ELR (cell line): ENCODE data around the gene KIF3C.
"Not testable (repeated sequence)": the region's sequence is repeated elsewhere in the genome, so short reads cannot be mapped to it uniquely, and the experiment has no call there.

ENCODE experiments used
- DNase-seq: peaks from one replicate; pipeline ENCODE4 v3.0.0-alpha.2; 2015; ENCODE audit warnings: low read depth

KIF3C gene

DNA sequence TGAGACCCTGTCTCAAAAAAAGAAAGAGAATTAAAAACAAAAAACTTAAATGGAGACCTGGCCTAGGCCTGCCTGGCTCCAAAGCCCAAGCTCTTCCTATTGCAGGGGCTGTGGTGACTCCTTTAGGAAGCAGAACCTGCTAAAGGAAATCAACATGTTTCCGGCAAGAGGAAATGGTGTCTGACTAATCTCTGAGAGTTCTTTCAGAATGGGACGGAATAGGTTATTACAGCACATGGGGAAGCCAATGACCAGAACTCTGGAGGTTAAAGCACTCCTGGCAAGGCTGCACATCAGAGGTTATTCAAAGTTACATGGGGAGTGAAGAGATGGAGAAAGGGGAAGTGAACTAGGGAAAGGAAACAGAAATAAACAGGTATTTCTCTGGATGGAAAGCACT lies 21.4 kb downstream of the KIF3C start:
- peak; percentile 88 for DNase-seq

DNA sequence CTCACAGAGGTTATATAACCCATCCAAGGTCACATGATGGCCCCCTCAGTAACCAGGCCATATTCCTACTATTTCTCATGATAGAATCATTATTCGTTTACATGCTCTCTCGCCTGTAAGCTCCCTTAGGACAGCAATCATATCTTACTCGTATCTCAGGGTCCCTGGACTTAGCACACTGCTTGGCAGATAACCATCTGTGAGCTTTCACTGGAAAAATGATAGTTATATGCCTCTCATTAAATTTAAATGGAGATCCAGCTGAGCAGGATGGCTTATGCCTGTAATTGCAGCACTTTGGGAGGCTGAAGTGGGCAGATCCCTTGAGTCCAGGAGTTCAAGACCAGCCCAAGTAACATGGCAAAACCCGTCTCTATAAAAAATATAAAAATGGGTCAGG lies 21.9 kb downstream of the KIF3C start:
- no peak for DNase-seq

- DNase-seq, result not testable (repeated sequence)
These were observed 23.7 kb downstream of the KIF3C start for GRCh38 chr2:25958611-25959010.

GRCh38 chr2:25957743-25958142 lies 24.6 kb downstream of the KIF3C start:
- no peak for DNase-seq

GRCh38 chr2:25955869-25956535 lies 26.3 kb downstream of the KIF3C start:
- peak; percentile 14 for DNase-seq

GRCh38 chr2:25955036-25955435 lies 27.3 kb downstream of the KIF3C start:
- DNase-seq, result peak; percentile 68

- no peak for DNase-seq
These were observed 28.0 kb downstream of the KIF3C start for GRCh38 chr2:25954199-25954752.

GRCh38 chr2:25951071-25951547 lies 31.2 kb downstream of the KIF3C start:
- DNase-seq, result peak; percentile 80

- DNase-seq, result no peak
These were observed 33.9 kb downstream of the KIF3C start for GRCh38 chr2:25948437-25948836.

GRCh38 chr2:25941042-25941441 lies 41.3 kb downstream of the KIF3C start:
- DNase-seq, result no peak

GRCh38 chr2:25939257-25939668 lies 43.0 kb downstream of the KIF3C start:
- DNase-seq, result no peak

- no peak for DNase-seq
These were observed 44.0 kb downstream of the KIF3C start for GRCh38 chr2:25938345-25938744.

GRCh38 chr2:25936889-25937545 lies 45.3 kb downstream of the KIF3C start:
- no peak for DNase-seq

DNA sequence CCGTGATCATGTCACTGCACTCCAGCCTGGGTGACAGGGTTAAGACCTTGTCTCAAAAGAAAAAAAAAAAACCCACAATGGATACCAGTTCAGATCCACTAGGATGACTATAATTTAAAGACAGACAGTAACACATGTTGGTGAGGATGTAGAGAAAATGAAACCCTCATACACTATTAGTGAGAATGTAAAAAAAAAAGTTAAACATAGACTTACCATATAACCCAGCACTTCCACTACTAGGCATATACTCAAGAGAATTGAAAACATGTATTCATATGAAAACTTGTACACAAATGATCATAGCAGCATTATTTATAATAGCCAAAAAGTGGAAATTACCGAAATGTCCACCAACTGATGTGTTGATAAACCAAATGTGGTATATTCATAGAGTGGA lies 48.7 kb downstream of the KIF3C start:
- DNase-seq, result no peak

- DNase-seq, result no peak
These were observed 52.4 kb downstream of the KIF3C start for GRCh38 chr2:25929789-25930473.

- DNase-seq, result no peak
These were observed 53.6 kb downstream of the KIF3C start for GRCh38 chr2:25928668-25929067.

DNA sequence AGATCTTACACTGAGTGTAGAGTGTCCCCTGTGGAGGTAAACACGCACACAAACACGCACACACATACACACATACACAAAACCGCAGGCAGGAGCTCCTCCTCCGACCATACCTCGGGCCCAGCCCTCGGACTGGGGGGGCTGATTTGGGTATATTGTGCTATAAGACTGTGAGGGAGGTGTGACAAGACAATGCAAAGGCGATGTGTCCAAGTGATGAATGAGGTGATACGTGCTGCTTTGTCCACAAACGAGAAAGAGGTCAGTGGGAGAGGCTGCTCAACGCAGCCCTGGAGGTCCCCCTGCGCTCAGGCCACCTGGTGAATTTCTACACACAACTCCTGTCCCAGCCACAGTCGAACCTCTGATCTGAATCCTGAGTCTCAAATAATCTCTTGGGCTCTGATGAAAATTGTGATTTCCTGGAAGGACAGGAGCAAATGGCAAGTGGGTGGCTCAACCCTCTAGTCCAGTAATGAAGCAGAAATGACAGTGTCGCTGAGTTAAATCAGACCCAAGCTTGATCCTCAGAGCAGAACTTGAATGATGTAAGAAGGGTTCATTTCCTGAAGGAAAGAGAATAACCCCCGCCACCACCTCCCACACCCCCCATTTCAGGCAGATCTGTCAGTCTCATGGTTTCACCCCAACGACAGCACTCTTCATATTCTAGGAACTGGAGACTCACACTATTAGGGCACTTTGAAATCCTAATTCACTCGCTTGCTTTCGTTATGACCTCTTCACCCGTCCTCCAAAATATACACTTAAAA lies 55.1 kb downstream of the KIF3C start:
- no peak for DNase-seq

GRCh38 chr2:25922501-25922900 lies 59.8 kb downstream of the KIF3C start:
- no peak for DNase-seq

GRCh38 chr2:25920786-25921415 lies 61.4 kb downstream of the KIF3C start:
- no peak for DNase-seq

- DNase-seq, result peak; percentile 74
These were observed 62.0 kb downstream of the KIF3C start for GRCh38 chr2:25920336-25920735.

- DNase-seq, result no peak
These were observed 64.5 kb downstream of the KIF3C start for GRCh38 chr2:25917832-25918231.

GRCh38 chr2:25917411-25917810 lies 64.9 kb downstream of the KIF3C start:
- DNase-seq, result peak; percentile 20
